ENCODE measurements around the gene ACSS3.

GRCh38 chr12:81078469-81079196 is 754 bp downstream of the ACSS3 start:
- TF ChIP-seq CTCF (IDR thresholded peaks at IDR 0.05) = no peak
- TF ChIP-seq EP300 (IDR thresholded peaks at IDR 0.05) = no peak
- TF ChIP-seq POLR2AphosphoS5 (IDR thresholded peaks at IDR 0.05) = peak in 1 of 2 donors; percentile 49
- TF ChIP-seq POLR2A (IDR thresholded peaks at IDR 0.05; ENCODE audit: low read depth) = no peak
